Posterior vena cava (tissue), 2 donors: ENCODE data around the gene RANBP9. TPM values are rescaled to one million over a fixed set of nuclear protein-coding genes. Genes with fewer than 3 reads are reported as not detected.

Experiments used
- DNase-seq: peaks from one replicate; pipeline ENCODE4 v3.0.0-alpha.2; 2020; ENCODE audit warnings: low spot score
- intact Hi-C, 2 donors: fragments of 100-400 bp; cut with DNase I; formaldehyde crosslinking; loops; one replicate each; pipeline versions ENCODE4 v1.14.1 to v1.14.2; 2022 to 2023
- total RNA-seq, 2 donors: library from RNA; stranded (reverse); fragmentation: NEBNext Ultra II Directional; extraction: Animal tissue kit (Norgen Biotek cat#: 25700); gene quantifications; one replicate each; pipeline ENCODE4 v1.2.1, GENCODE V29; 2021
- donor health status: DM: yes; HTN: yes; CAD: no.
- donor health status: DM: yes; HTN: yes; CAD: no.

The RANBP9 gene
- total RNA-seq, 2 donors from 2014 or later, result 33.9 to 36.9 TPM

DNA sequence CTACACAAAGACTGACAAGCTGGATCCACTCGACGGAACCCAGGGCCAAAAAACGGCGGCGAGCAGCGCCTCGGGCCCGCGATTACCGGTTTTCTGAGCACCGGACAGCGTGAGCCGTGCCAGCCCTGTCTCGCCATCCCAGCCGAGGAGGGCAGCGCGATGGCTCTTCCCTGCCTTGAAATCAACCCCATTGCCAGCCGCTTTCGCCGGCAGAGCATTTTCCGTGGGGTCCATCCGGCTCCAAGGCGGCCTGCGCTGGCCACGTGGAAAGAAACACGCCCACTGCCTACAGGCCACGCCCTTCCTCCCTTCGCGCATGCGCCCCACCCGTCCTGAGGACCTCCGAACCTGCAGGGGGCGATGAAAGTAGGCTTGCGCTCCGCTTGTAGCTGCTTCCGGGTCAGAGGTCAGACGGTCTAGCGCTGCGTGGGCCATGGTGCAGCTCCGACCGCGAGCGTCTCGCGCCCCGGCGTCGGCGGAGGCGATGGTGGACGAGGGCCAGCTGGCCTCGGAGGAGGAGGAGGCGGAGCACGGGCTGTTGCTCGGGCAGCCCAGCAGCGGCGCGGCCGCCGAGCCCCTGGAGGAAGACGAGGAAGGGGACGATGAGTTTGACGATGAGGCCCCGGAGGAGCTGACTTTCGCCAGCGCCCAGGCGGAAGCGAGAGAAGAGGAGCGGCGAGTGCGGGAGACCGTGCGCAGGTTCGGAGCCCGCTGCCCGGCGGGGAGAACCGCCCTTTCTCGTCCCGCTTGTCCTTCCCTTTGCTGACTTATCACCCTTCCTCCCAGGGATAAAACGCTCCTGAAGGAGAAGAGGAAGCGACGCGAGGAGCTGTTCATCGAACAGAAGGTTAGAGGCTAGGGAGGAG, 96.5 kb downstream of the RANBP9 start, which contains the start of gene NOL7:
Gene NOL7 (plus strand): TSS at position 410 of the 866 bp plus-strand sequence. CDS start 24 bp downstream, at position 434.
- intact Hi-C loops, result no loop called here
- peak; percentile 99 for DNase-seq

DNA sequence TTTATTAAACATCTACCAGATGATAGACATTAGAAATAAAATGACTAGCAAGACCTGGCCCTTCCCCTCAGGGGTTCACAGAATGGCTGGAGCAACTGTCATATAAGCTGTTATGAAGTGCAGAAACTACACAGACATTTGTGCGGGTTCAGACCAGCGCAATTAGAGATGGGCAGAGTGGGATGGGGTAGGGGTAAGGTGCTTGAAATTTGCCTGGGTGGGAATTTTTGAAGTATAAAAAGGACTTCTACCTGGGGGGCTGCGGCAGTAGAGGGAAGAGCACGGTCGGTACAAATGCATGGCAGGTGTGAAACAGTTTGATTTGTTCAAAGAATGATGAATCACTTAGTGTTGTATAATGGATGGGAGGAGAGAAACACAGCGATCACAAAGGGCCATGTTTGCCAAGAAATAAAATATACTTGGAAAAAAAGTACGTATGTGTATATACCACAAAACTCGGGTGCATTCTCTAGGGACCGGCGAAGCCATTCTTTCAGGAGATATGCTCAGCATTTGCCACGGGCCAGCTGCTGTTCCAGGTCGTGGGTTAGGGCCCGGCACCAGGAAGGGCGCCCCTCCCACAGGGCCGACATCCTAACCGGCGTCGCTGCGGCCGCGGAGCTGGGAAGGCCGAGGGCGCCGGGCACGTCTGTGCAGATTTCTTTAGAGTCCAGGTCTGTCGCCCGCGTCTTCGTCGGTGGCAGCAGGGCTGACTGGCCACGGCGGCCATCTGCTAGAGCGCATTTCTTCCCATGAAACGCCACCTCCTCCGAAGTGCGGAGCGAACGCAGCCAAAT, 97.3 kb downstream of the RANBP9 start:
- intact Hi-C loops, result no loop called here

GRCh38 chr6:13613029-13613594, 98.5 kb downstream of the RANBP9 start:
- no peak for DNase-seq
- intact Hi-C loops, result no loop called here

More for the DNA sequence above, 97.3 kb downstream of the RANBP9 start:
- no peak for DNase-seq

DNA sequence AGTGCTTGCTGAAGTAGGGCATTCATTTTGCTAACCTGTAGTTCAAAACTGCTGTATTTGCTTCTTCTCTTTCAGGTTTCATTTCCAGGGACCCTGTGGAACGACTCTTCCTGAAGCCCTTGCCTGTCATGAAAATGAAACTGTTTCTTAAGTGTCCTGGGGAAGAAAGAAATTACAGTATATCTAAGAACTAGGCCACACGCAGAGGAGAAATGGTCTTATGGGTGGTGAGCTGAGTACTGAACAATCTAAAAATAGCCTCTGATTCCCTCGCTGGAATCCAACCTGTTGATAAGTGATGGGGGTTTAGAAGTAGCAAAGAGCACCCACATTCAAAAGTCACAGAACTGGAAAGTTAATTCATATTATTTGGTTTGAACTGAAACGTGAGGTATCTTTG, 99.9 kb downstream of the RANBP9 start:
- no peak for DNase-seq
- intact Hi-C loops, result no loop called here

- no peak for DNase-seq
- intact Hi-C loops, result no loop called here
Measured at GRCh38 chr6:13605634-13606033, 106.0 kb downstream of the RANBP9 start.

GRCh38 chr6:13604546-13605416, 106.9 kb downstream of the RANBP9 start:
- intact Hi-C loops, result no loop called here
- DNase-seq, result no peak

GRCh38 chr6:13604135-13604534, 107.5 kb downstream of the RANBP9 start:
- intact Hi-C loops, result no loop called here
- DNase-seq, result no peak

DNA sequence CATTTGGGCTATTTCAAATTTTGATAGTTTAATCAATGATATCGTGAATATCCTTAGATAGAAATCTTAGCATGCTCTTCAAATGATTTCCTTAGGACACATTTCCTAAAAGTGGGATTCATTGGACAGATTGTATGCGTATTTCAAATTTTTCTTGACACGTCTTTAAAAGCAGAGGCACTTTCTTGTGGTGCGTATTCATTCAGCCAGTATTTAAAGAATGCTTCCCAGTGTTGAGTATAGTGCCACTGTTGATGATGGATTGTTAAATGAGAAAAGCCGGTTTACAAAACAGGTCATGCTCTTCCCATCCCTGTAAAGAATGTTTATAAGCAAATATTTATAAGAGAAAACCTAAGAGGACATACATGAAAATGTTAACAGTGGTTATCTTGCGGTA, 111.6 kb downstream of the RANBP9 start:
- no peak for DNase-seq

GRCh38 chr6:13597073-13597472, 114.6 kb downstream of the RANBP9 start:
- intact Hi-C loops, result no loop called here
- DNase-seq, result no peak

More for the DNA sequence above, 111.6 kb downstream of the RANBP9 start:
- intact Hi-C loops, result no loop called here

DNA sequence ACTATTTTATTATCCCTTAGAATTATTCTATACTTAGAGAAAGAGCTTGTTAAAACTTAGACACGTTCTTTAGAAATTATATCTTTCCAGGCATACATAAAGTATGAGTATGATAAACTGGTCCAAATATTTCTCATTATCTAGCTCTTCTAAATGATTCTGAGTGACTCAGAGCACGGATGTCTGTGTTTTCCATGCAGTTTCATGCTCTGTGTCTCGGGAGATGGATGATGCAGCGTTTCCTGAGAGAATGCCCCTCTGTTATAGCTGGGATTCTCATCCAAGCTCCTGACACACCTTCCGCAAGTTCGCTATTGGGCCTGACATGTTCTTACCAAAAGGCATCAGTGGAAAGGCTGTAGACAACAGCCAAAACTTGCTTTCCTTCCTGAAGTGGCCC, 117.9 kb downstream of the RANBP9 start:
- intact Hi-C loops, result no loop called here
- DNase-seq, result no peak

DNA sequence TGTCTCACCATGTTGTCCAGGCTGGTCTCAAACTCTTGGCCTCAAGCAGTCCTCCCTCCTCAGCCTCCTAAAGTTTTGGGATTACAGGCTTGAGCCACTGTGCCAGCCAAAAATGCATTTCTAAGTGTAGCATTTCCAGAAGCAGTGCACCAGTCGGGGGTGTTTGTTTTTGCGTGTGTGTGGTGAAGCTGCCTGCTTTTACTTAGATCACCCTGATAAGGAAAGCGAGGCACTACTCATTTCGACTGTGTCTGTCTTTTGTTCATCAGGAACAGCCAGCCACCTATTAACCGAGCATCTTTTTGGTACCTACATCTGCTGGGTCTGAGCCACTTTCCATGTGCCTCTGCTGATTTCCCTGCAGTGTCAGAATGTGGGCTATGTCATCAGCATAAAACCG, 118.5 kb downstream of the RANBP9 start:
- intact Hi-C loops, result no loop called here
- no peak for DNase-seq

- intact Hi-C loops, result no loop called here
Measured at GRCh38 chr6:13591205-13591921, 120.3 kb downstream of the RANBP9 start.

GRCh38 chr6:13590574-13591153, 121.0 kb downstream of the RANBP9 start:
- intact Hi-C loops, result no loop called here
- DNase-seq, result no peak

More at GRCh38 chr6:13591205-13591921, 120.3 kb downstream of the RANBP9 start:
- DNase-seq, result no peak

DNA sequence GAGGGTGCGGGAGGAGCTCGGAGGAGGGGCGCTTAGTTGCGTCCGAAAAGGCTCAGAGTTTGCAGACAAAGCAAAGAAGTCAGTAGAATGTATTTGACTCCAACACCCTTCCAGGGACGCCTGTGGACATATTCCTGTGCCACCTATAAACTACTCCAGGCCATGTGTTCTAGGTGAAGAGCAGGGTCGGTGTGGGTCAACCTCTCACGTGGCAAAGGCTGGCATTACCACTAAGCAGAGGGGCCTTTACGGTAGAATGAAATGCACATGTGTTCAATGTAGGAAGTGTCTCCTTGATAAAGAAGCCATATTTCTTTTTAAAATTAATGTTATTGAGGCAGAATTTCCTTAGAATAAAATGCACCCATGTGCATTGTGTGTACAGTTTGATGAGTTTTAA, 121.8 kb downstream of the RANBP9 start:
- intact Hi-C loops, result no loop called here

DNA sequence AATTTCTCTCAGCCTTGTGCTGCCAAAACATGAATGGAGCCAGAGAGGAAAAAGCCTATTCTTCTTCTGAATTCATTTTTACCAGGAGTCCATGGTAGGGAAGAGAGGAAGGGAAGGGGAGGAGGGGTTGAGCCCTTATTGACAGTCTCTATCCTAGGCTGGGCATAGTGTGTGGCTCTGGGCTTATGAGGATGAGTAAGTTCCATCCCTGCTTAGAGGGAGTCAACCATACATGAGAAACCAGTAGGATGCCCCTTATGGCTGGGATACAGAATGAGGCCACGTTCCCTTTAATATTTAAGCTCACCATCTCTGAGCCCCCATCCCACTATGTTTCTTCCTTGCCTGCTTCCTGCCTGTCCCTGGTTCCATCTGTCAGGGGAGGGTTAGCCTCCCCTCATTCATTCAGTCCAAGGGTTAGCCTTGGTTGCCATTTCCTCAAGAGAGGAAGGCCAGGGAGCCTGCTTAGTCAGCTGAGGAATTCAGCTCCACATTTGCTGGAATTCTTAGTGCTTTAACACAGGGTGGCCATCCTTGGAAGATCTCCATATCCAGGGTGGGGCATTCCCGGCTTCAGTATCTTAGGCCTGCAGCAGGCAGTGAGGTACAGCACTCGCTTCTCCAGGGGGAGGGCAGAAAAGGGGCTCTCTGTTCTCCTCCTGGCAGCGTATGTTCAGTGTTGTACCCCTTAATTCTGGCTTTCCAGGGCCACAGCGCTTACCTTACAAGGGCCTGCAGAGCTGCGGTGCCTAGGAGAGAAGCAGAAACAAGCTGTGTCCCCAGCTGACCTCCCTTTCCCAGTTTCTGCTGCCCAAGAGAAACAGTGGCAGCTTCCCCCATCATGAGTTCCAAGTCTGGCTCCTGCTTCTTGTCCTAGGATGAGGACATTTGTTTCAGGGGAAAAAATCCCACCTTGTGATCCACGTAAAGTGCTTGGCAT, 124.8 kb downstream of the RANBP9 start:
- DNase-seq, result no peak
- intact Hi-C loops, result no loop called here

More for the DNA sequence above, 121.8 kb downstream of the RANBP9 start:
- DNase-seq, result no peak

GRCh38 chr6:13581700-13582229, 129.9 kb downstream of the RANBP9 start:
- DNase-seq, result no peak
- intact Hi-C loops, result no loop called here

DNA sequence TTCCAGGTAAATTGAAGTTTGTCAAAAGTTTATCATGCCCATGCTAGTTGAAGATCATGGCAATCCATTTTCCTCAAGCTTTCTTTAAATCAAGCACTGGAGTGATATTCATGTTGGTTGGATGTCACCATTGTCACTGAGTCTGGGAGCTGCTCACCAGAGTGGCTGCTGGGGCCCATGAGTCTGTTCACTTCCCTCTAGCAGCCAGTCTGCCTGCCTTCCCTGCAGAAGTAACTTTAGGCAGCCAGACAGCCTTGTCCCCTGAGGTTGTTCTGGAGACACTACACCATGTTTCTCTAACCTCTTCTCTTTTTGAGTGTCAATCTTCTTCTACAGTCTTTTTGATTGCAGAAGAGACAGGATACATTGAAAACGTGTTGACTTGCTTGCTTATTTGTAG, 131.7 kb downstream of the RANBP9 start:
- intact Hi-C loops, result no loop called here
- no peak for DNase-seq
